Peyer's patch (tissue), 4 donors: Measurements from ENCODE around the gene KLHL29. TPM values are rescaled to one million over a fixed set of nuclear protein-coding genes. Genes with fewer than 3 reads are reported as not detected.

Experiments used
- DNase-seq, 3 donors: peaks; one replicate each; pipeline ENCODE4 v3.0.0-alpha.2; 2017 to 2019
- H3K27ac ChIP-seq, 4 donors: fragments of 200-600 bp; sonication (generic); one replicate each; pipeline ENCODE4 v1.5.1; 2016 to 2019
- H3K27me3 ChIP-seq, 2 donors: fragments of 200-600 bp; sonication (generic); one replicate each; pipeline ENCODE4 v1.5.1; 2019
- H3K36me3 ChIP-seq, 3 donors: fragments of 200-600 bp; sonication (generic); one replicate each; pipeline ENCODE4 v1.5.1; 2016 to 2019
- H3K4me1 ChIP-seq, 4 donors: fragments of 200-600 bp; sonication (generic); one replicate each; pipeline ENCODE4 v1.5.1; 2016 to 2019
- H3K4me3 ChIP-seq, 4 donors: fragments of 200-600 bp; sonication (generic); 1 replicate in 3 of 4; 2 replicates in 1 of 4; pipeline ENCODE4 v1.5.1; 2016 to 2019; ENCODE audit warnings: mild to moderate bottlenecking in 1 of 4
- H3K9me3 ChIP-seq, 4 donors: fragments of 200-600 bp; sonication (generic); one replicate each; pipeline ENCODE4 v1.5.1; 2016 to 2019; ENCODE audit warnings: mild to moderate bottlenecking in 1 of 4
- POLR2A ChIP-seq, 2 donors: fragments of 450-650 bp; IDR thresholded peaks; one replicate each; pipeline ENCODE4 v1.5.1; 2017; ENCODE audit warnings: antibody characterized with exemption in 2 of 2, mild to moderate bottlenecking in 2 of 2, moderate library complexity in 2 of 2
- total RNA-seq, 4 donors: library from RNA; depleted of rRNA; stranded (reverse); fragments of >200 nt; gene quantifications; one replicate each; pipeline ENCODE4 v1.1.0, GENCODE V29; 2016
- TF ChIP-seq, protein P1 (sequence below), 6 experiments: fragments of 450-650 bp in 4 of 6; fragments of 200-600 bp in 2 of 6; sonication (generic) in 1 of 6; IDR thresholded peaks; one replicate each; pipeline ENCODE4 v1.5.1; 2017 to 2019; ENCODE audit warnings: antibody characterized with exemption in 6 of 6, mild to moderate bottlenecking in 3 of 6, moderate library complexity in 1 of 6

The KLHL29 gene
- total RNA-seq, 4 donors from 2014 or later = 1.1 to 18.2 (median 5.0) TPM

DNA sequence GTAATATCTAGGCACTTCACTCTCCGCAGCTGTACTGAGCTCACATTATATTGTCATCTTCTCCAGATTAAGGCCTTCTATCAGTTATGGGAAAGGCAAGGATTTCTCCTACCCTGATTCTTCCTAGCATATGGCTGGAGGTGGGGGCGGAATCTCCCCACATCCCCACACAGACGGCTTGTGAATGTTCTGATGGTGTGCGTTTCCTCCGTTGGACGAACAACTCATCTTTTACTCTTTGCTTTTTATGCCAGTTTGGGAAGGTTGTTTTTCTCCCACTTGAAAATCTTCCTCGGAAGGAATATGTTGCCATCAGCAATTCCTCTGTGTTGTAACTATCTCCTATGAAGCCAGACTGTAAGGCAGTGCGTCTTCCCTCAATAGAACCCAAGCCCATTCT, 24.3 kb downstream of the KLHL29 start:
- H3K27me3 ChIP-seq = no peaks in the 10 kb centered on the region
- H3K4me3 ChIP-seq = no peak overlapping the region
- TF ChIP-seq, protein P1, sequence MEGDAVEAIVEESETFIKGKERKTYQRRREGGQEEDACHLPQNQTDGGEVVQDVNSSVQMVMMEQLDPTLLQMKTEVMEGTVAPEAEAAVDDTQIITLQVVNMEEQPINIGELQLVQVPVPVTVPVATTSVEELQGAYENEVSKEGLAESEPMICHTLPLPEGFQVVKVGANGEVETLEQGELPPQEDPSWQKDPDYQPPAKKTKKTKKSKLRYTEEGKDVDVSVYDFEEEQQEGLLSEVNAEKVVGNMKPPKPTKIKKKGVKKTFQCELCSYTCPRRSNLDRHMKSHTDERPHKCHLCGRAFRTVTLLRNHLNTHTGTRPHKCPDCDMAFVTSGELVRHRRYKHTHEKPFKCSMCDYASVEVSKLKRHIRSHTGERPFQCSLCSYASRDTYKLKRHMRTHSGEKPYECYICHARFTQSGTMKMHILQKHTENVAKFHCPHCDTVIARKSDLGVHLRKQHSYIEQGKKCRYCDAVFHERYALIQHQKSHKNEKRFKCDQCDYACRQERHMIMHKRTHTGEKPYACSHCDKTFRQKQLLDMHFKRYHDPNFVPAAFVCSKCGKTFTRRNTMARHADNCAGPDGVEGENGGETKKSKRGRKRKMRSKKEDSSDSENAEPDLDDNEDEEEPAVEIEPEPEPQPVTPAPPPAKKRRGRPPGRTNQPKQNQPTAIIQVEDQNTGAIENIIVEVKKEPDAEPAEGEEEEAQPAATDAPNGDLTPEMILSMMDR (IDR thresholded peaks at IDR 0.05) = no peak
- no peak for TF ChIP-seq POLR2A (IDR thresholded peaks at IDR 0.05)
- H3K36me3 ChIP-seq = no peaks in the 10 kb centered on the region
- peak in 1 of 3 donors; percentile 5 for DNase-seq
- H3K4me1 ChIP-seq = peaks cover 0 to 12% (median 0%) of the 10 kb centered on the region in 4 donors
- no peak overlapping the region for H3K27ac ChIP-seq
- no peaks in the 10 kb centered on the region for H3K9me3 ChIP-seq

DNA sequence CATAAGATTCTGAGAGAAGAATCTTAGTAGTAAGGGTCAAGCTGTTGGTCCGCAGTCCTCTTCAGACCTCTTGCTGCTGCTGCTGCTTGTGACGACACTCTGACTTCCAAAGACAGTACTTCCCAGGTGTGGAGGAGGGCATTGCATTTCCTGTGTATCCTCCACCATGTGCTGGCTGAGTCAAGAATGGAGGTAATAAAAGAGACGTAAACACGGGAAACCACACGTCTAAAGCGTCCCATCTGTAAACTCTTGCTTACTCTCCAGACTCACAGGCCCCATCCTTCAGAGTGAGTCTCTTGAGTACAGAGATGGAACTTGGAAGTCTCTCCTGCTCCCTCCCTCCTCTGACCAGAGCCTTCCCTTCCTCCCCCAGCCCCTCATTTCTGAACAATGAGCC, 25.6 kb downstream of the KLHL29 start:
- peaks cover 0 to under 1% (median 0%) of the 10 kb centered on the region in 4 donors for H3K4me1 ChIP-seq
- H3K27me3 ChIP-seq = no peaks in the 10 kb centered on the region
- no peaks in the 10 kb centered on the region for H3K36me3 ChIP-seq
- TF ChIP-seq POLR2A (IDR thresholded peaks at IDR 0.05) = no peak
- TF ChIP-seq, protein P1 (IDR thresholded peaks at IDR 0.05) = no peak
- DNase-seq = peak in 1 of 3 donors; percentile 26
- H3K27ac ChIP-seq = no peak overlapping the region
- no peaks in the 10 kb centered on the region for H3K9me3 ChIP-seq
- no peak overlapping the region for H3K4me3 ChIP-seq

GRCh38 chr2:23411752-23412431, 26.9 kb downstream of the KLHL29 start:
- no peak overlapping the region for H3K4me3 ChIP-seq

GRCh38 chr2:23412556-23413155, 27.7 kb downstream of the KLHL29 start:
- H3K27me3 ChIP-seq = no peaks in the 10 kb centered on the region
- TF ChIP-seq, protein P1 (IDR thresholded peaks at IDR 0.05) = no peak
- no peak for TF ChIP-seq POLR2A (IDR thresholded peaks at IDR 0.05)
- H3K4me1 ChIP-seq = no peaks in the 10 kb centered on the region
- no peak overlapping the region for H3K27ac ChIP-seq
- no peaks in the 10 kb centered on the region for H3K9me3 ChIP-seq
- peak in 1 of 3 donors; percentile 22 for DNase-seq
- H3K36me3 ChIP-seq = no peaks in the 10 kb centered on the region
- no peak overlapping the region for H3K4me3 ChIP-seq

More at GRCh38 chr2:23411752-23412431, 26.9 kb downstream of the KLHL29 start:
- Histone ChIP-seq H3K9me3 (no peaks in the 10 kb centered on the region), H3K27ac (no peak overlapping the region), H3K27me3 (no peaks in the 10 kb centered on the region), H3K4me1 (no peaks in the 10 kb centered on the region), H3K36me3 (no peaks in the 10 kb centered on the region)
- TF ChIP-seq, protein P1 (IDR thresholded peaks at IDR 0.05) = no peak
- TF ChIP-seq POLR2A (IDR thresholded peaks at IDR 0.05) = no peak
- peak in 1 of 3 donors; percentile 15 for DNase-seq

DNA sequence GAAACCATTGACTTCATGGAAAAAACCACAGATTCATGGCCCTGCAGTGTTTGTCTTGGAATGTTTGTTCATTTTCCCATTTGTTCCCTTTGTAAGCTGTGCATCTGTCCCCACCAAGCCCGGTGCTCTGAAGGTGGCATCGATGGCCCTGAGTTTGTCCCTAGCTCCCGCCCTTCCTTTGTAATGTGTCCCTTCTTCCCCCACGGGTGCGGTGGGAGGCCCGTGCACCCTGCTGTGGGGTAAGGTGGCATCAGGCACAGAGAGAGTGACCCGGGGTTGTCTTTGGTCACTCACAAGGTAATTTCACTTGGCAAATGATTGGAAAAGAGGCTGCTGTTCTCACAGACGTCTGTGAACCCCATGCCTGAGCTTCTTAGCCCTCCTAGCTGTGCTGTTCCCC, 28.7 kb downstream of the KLHL29 start:
- H3K27ac ChIP-seq = no peak overlapping the region

More for the DNA sequence above, 28.7 kb downstream of the KLHL29 start:
- Histone ChIP-seq H3K36me3 (no peaks in the 10 kb centered on the region), H3K27me3 (no peaks in the 10 kb centered on the region), H3K4me3 (no peak overlapping the region), H3K4me1 (no peaks in the 10 kb centered on the region), H3K9me3 (no peaks in the 10 kb centered on the region)
- DNase-seq = peak in 1 of 3 donors; percentile 7
- no peak for TF ChIP-seq POLR2A (IDR thresholded peaks at IDR 0.05)
- TF ChIP-seq, protein P1 (IDR thresholded peaks at IDR 0.05) = no peak
